H9 (cell line): Measurements from ENCODE around the gene AHNAK. TPM values are rescaled to one million over a fixed set of nuclear protein-coding genes. Genes with fewer than 3 reads are reported as not detected.
"Not testable (repeated sequence)": the region's sequence is repeated elsewhere in the genome, so short reads cannot be mapped to it uniquely, and the experiment has no call there.

Source experiments
- DNase-seq: peaks from one replicate; pipeline ENCODE4 v3.0.0-alpha.2; 2017
- H2AFZ ChIP-seq: one replicate; pipeline ENCODE4 v1.6.1; 2013; ENCODE audit warnings: mild to moderate bottlenecking, low read length, control low read depth, moderate library complexity
- H2AK5ac ChIP-seq: 2 replicates; pipeline ENCODE4 v1.6.1; 2013; ENCODE audit warnings: low read length, control low read depth, mixed read lengths; ENCODE audit not compliant: insufficient read length
- H2BK120ac ChIP-seq: one replicate; pipeline ENCODE4 v1.6.1; 2013; ENCODE audit warnings: low read depth, mild to moderate bottlenecking, low read length, control low read depth, inconsistent platforms; ENCODE audit not compliant: poor library complexity, severe bottlenecking
- H2BK12ac ChIP-seq: 2 replicates; pipeline ENCODE4 v1.6.1; 2013; ENCODE audit warnings: low read length, control low read depth, mixed read lengths, low read depth; ENCODE audit not compliant: insufficient read length
- H2BK15ac ChIP-seq: 2 replicates; pipeline ENCODE4 v1.6.1; 2013; ENCODE audit warnings: low read depth, low read length, control low read depth
- H2BK20ac ChIP-seq: one replicate; pipeline ENCODE4 v1.6.1; 2013; ENCODE audit warnings: low read depth, mild to moderate bottlenecking, low read length, control low read depth, inconsistent platforms; ENCODE audit not compliant: poor library complexity, severe bottlenecking
- H2BK5ac ChIP-seq: 2 replicates; pipeline ENCODE4 v1.6.1; 2013; ENCODE audit warnings: low read length, control low read depth, mixed read lengths; ENCODE audit not compliant: insufficient read length
- H3K14ac ChIP-seq: 2 replicates; pipeline ENCODE4 v1.6.1; 2013; ENCODE audit warnings: low read length, control low read depth; ENCODE audit not compliant: insufficient read depth
- H3K18ac ChIP-seq: 2 replicates; pipeline ENCODE4 v1.6.1; 2013; ENCODE audit warnings: low read depth, mild to moderate bottlenecking, mixed read lengths, low read length, control low read depth; ENCODE audit not compliant: insufficient read length
- H3K23ac ChIP-seq: 2 replicates; pipeline ENCODE4 v1.6.1; 2013; ENCODE audit warnings: low read length, control low read depth, mixed read lengths, low read depth; ENCODE audit not compliant: insufficient read length
- H3K23me2 ChIP-seq: 2 replicates; pipeline ENCODE4 v1.6.1; 2013; ENCODE audit warnings: low read depth, mild to moderate bottlenecking, mixed read lengths, low read length, control low read depth; ENCODE audit not compliant: insufficient read length, poor library complexity, severe bottlenecking
- H3K27ac ChIP-seq: 2 replicates; pipeline ENCODE4 v1.5.1; 2013; ENCODE audit warnings: low read length, control low read depth, mixed read lengths, low read depth; ENCODE audit not compliant: insufficient read length
- H3K27me3 ChIP-seq: 2 replicates; pipeline ENCODE4 v1.6.1; 2013; ENCODE audit warnings: low read length, control low read depth, inconsistent platforms; ENCODE audit not compliant: insufficient read depth
- H3K4ac ChIP-seq: 2 replicates; pipeline ENCODE4 v1.6.1; 2013; ENCODE audit warnings: low read depth, mild to moderate bottlenecking, control low read depth, inconsistent platforms, low read length, moderate library complexity
- H3K4me1 ChIP-seq: 2 replicates; pipeline ENCODE4 v1.6.1; 2013; ENCODE audit warnings: low read length, control low read depth, inconsistent platforms; ENCODE audit not compliant: insufficient read depth
- H3K4me2 ChIP-seq: 2 replicates; pipeline ENCODE4 v1.6.1; 2013; ENCODE audit warnings: low read length, control low read depth, mixed read lengths; ENCODE audit not compliant: insufficient read length, insufficient read depth
- H3K56ac ChIP-seq: 2 replicates; pipeline ENCODE4 v1.6.1; 2013; ENCODE audit warnings: low read depth, mild to moderate bottlenecking, mixed read lengths, low read length, control low read depth; ENCODE audit not compliant: insufficient read length
- H3K79me1 ChIP-seq: 2 replicates; pipeline ENCODE4 v1.6.1; 2013; ENCODE audit warnings: low read depth, mild to moderate bottlenecking, moderate library complexity, low read length, control low read depth, inconsistent platforms; ENCODE audit not compliant: insufficient read depth, poor library complexity, severe bottlenecking
- H3K79me2 ChIP-seq: 2 replicates; pipeline ENCODE4 v1.6.1; 2013; ENCODE audit warnings: low read length, control low read depth, inconsistent platforms; ENCODE audit not compliant: insufficient read depth
- H3K9ac ChIP-seq: 2 replicates; pipeline ENCODE4 v1.6.1; 2013; ENCODE audit warnings: low read length, control low read depth, mixed read lengths; ENCODE audit not compliant: insufficient read length; ENCODE audit errors: extremely low read depth
- H3K9me3 ChIP-seq: one replicate; pipeline ENCODE4 v1.6.1; 2013; ENCODE audit warnings: low read depth, low read length, inconsistent platforms; ENCODE audit not compliant: control insufficient read depth
- H3T11ph ChIP-seq: one replicate; pipeline ENCODE4 v1.6.1; 2013; ENCODE audit warnings: mild to moderate bottlenecking, low read length, control low read depth, inconsistent platforms
- H4K20me1 ChIP-seq: one replicate; pipeline ENCODE4 v1.6.1; 2013; ENCODE audit not compliant: control insufficient read depth, insufficient read length, insufficient read depth
- H4K5ac ChIP-seq: 2 replicates; pipeline ENCODE4 v1.6.1; 2013; ENCODE audit warnings: low read depth, mild to moderate bottlenecking, mixed read lengths, low read length, control low read depth; ENCODE audit not compliant: insufficient read length
- H4K8ac ChIP-seq: replicated peaks from 2 replicates; pipeline ENCODE4 v1.6.1; 2013; ENCODE audit warnings: low read length, control low read depth, mixed read lengths, low read depth; ENCODE audit not compliant: insufficient read length
- H4K91ac ChIP-seq: 2 replicates; pipeline ENCODE4 v1.6.1; 2013; ENCODE audit warnings: low read depth, mild to moderate bottlenecking, moderate library complexity, mixed read lengths, low read length, control low read depth; ENCODE audit not compliant: insufficient read length
- H3K27ac Mint-ChIP-seq, 3 experiments: 2 replicates in 2 of 3; 3 replicates in 1 of 3; pipeline ENCODE4 v1.8.0; 2020 to 2021; ENCODE audit warnings: mixed read lengths in 3 of 3, mild to moderate bottlenecking in 1 of 3, moderate library complexity in 1 of 3
- H3K27me3 Mint-ChIP-seq: 2 replicates; pipeline ENCODE4 v1.8.0; 2021; ENCODE audit warnings: low read depth, mild to moderate bottlenecking, moderate library complexity, mixed read lengths
- H3K36me3 Mint-ChIP-seq, 3 experiments: 2 replicates in 2 of 3; 3 replicates in 1 of 3; pipeline ENCODE4 v1.8.0; 2020 to 2021; ENCODE audit warnings: low read depth in 3 of 3, mixed read lengths in 3 of 3; ENCODE audit not compliant: insufficient read depth in 1 of 3
- H3K4me1 Mint-ChIP-seq, 2 experiments: 2 replicates each; pipeline ENCODE4 v1.8.0; 2020; ENCODE audit warnings: mixed read lengths in 2 of 2
- H3K4me3 Mint-ChIP-seq, 2 experiments: 2 replicates in 1 of 2; 3 replicates in 1 of 2; pipeline ENCODE4 v1.8.0; 2020 to 2021; ENCODE audit warnings: mild to moderate bottlenecking in 2 of 2, mixed read lengths in 2 of 2, moderate library complexity in 1 of 2
- H3K9me3 Mint-ChIP-seq, 2 experiments: 2 replicates in 1 of 2; 3 replicates in 1 of 2; pipeline ENCODE4 v1.8.0; 2020; ENCODE audit warnings: mild to moderate bottlenecking in 2 of 2, mixed read lengths in 2 of 2, moderate library complexity in 1 of 2
- WGBS: extraction: QIAGEN DNeasy Blood & Tissue Kit; methylation state at CpG from one replicate; pipeline ENCODE4 v1.1.7; 2013; ENCODE audit warnings: missing lambda C conversion rate, low lambda C conversion rate, mixed read lengths; ENCODE audit not compliant: insufficient read length; ENCODE audit errors: extremely low coverage; 5-methylcytosine and 5-hydroxymethylcytosine counted together
- total RNA-seq: library from RNA; stranded (reverse); gene quantifications from 2 replicates; pipeline ENCODE4 v1.2.1, GENCODE V29; 2021

AHNAK gene
- total RNA-seq, 1 experiment from 2014 or later, result 15.2 TPM

DNA sequence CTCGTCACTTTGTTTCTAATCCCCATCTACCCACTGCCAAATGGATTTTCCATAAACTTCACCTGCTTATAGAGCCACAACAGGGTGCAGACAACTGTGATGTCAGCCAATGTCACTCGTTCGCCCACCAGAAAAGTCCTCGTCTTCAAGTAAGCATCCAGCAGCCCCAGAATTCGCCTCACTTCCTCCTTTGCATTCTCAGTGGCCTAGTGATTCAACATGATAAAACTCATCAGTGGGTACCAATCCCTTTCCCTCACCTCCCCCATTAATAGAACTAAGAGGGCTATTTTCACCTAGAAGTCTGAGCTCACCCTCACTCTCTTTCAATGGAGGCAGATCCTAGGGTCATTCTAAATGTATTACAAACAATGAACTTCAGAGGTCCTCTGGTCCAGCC lies 24.3 kb upstream of the AHNAK start:
- H3K9me3 Mint-ChIP-seq, H3K9me3 ChIP-seq, H3K56ac ChIP-seq, H3T11ph ChIP-seq, H4K5ac ChIP-seq, H3K9ac ChIP-seq, H3K27me3 Mint-ChIP-seq, H3K4me1 ChIP-seq, H4K8ac ChIP-seq, H2BK12ac ChIP-seq, H4K20me1 ChIP-seq, H2AFZ ChIP-seq, H2AK5ac ChIP-seq, H3K23ac ChIP-seq, H3K27ac ChIP-seq, H3K18ac ChIP-seq, H2BK5ac ChIP-seq, H2BK20ac ChIP-seq, H4K91ac ChIP-seq, H3K79me1 ChIP-seq, DNase-seq, H3K27me3 ChIP-seq, H3K4me2 ChIP-seq, H3K4ac ChIP-seq, H2BK15ac ChIP-seq, H2BK120ac ChIP-seq, H3K14ac ChIP-seq: not testable (repeated sequence)
- H3K36me3 Mint-ChIP-seq, result peaks cover 65 to 79% (median 77%) of the 10 kb centered on the region in 3 experiments
- Histone ChIP-seq H3K23me2 (peaks cover 13% of the 10 kb centered on the region), H3K79me2 (peaks cover 12% of the 10 kb centered on the region; the same call in 1 of the 2 replicates)
- H3K4me1 Mint-ChIP-seq, result peaks cover 42 to 44% of the 10 kb centered on the region in 2 experiments
- peak overlapping the region; percentile 52 to 78 (median 68); a peak in 4 of 7 replicates for H3K27ac Mint-ChIP-seq
- H3K4me3 Mint-ChIP-seq, result peak overlapping the region; percentile 99 to 100
- WGBS, result no CpG with 5 or more reads among the region's 5 CpGs
